SK-N-DZ (cell line): ENCODE measurements around the gene ASZ1.

Experiments
- DNase-seq: peaks from one replicate; pipeline ENCODE4 v3.0.0-alpha.2; 2015; ENCODE audit warnings: low spot score

The ASZ1 gene

DNA sequence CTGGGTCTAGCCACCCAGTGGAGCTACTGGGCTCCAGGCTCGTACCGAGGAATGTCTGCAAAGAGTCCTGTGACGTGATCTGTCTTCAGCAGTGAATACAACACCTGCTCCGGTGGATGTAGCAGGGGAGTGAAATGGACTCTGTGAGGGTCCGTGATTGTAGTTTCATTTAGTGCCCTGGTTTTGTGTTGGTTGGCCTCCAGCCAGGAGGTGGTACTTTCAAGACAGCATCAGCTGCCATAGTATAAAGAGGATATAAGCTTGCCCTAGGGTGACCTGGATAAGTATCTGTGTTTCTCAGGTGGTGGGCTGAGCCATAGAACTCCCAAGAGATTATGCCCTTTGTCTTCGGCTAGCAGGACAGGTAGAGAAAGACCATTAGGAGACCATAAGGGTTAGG lies 79.8 kb downstream of the ASZ1 start:
- DNase-seq, result no peak

DNA sequence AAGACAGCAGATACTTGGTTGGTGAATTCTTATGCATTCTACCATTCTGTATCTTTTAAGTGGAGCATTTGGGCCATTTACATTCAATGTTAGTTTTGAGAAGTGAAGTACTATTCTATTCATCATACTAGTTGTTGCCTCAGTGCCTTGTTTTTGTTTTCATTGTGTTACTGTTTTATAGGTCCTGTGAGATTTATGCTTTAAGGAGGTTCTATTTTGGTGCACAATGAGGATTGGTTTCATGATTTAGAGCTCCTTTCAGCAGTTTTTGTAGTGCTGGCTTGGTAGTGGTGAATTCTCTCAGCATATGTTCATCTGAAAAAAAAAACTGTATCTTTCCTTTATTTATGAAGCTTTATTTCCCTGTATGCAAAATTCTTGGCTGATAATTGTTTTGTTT lies 81.1 kb downstream of the ASZ1 start:
- no peak for DNase-seq

DNA sequence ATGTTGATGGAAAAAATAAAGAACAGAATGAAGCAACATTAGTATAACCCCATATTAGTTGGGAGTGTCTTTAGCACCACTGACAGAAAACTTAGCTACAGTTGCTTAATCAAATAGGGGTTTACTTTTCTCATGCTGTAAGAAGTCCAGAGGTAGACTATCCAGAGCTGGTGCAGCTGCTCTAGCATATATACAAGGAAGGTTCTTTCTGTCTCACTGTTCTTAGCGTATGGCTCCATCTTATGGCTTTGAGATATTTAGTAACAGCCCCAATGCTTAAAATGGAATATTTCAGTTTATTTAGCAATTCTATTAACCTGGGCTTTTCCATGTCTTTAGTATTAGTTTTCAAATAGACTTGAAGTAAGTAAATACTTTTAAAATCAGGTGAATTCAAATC lies 89.3 kb downstream of the ASZ1 start:
- no peak for DNase-seq

DNA sequence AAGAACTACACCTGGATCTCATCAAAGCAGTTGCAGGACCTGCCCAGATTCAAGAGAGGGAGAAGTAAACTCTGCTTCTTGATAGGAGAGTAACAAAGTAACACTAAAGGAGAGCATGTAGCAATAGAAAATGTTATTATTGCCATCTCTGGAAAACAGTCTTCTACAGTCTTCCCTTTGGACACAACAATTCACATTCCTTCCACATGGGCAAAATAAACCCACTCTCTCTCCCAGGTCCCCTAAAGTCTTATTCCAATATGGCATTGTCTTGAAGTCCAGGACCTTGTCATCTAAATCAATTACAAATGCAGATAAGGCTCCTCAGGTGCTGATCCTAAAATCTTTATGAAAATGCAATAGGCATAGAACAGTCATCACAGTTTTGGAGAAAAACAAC lies 94.1 kb downstream of the ASZ1 start:
- no peak for DNase-seq

DNA sequence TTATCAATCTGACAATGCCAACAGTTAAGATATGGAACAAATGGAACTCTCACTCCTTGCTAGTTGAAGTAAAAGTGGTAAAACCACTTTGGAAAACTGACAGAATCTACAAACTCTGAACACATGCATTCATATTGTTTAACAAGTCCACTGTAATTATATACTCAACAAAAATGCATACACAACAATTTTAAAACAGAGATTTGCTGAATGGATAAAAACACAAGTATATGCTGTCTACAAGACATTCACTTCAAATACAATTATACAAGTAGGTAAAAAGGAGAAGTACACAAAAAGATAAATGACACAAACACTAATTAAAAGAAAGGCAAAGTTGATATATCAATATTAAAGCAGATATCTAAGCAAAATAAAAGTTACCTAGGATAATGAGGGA lies 95.3 kb downstream of the ASZ1 start:
- DNase-seq, result no peak

DNA sequence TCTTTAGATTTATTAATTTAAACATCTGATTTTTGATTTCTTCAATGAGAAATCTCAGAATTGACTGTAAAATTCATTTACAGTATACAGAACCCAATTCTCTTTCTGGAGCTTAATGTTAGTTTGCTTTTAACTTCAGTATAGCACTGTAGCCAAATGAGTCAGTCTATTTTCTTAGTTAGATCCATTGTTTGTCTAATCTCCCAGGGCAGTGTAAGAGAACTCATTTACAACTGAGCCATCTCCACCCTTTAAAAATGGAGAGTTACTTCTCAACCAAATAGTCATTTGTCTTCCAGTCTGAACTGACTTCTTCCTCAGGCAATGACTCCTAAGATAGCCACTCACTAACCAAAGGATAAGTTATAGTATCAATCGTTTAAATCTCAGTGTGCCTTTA lies 101.5 kb downstream of the ASZ1 start:
- no peak for DNase-seq

DNA sequence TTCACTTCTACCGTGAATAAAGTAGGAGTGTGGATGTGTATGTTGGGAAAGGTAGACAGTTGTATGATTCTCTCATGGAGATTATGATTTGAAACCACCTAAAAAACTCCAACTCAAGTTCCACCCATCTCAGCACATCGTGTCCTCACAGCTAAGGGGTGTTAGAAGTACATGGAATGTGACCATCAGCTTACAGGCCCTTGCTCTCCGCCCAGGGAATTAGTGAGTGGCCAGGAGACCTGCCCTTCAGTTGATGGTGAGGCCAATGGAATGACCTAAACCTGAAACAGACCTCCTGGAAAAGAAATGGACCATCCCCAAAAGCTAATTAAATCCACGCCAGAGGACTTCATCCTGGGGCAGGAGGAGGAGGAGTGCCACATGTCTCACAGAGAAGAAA lies 102.3 kb downstream of the ASZ1 start:
- no peak for DNase-seq

DNA sequence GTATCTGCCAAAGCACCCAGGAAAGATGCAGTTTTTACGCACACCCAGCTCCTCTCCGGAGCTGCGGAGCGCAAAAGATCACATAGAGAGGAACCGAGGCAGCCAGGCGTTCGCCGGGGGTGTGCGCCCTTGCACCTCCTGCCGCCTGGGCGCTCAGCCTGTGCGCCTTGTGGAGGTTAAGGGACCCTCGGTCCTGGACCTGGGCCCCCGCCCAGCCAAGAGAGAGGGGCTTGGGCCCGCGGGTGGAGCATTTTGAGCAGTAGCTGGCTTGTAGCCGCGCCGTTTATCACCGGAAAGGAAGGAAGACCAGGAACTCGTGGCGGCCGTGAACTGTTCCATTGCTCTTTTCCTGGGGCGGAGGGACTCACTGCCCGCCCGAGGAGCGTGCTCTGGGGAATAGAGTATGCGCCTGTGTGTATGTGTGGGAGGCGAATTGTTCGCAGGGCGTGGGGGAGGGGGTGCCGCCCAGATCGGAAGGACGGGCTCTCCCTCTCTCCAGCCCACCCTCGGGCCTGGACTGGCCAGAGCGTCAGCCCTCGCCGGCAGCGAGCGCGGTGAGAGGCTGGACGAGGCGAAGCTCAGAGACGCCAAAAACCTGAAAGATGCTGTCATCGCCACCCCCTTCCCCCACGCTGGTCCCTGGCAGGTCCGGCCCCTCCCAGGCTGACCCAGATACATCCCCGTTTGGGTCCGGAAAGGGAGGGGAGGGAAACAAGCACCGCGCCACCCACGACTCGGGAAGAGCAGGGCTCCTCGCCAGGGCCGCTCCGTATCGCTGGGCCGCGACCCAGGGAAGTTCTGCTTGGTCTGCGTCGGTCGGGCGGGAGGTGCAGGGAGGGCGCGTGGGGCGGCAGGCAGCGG lies 103.2 kb downstream of the ASZ1 start:
- peak; percentile 5 for DNase-seq

DNA sequence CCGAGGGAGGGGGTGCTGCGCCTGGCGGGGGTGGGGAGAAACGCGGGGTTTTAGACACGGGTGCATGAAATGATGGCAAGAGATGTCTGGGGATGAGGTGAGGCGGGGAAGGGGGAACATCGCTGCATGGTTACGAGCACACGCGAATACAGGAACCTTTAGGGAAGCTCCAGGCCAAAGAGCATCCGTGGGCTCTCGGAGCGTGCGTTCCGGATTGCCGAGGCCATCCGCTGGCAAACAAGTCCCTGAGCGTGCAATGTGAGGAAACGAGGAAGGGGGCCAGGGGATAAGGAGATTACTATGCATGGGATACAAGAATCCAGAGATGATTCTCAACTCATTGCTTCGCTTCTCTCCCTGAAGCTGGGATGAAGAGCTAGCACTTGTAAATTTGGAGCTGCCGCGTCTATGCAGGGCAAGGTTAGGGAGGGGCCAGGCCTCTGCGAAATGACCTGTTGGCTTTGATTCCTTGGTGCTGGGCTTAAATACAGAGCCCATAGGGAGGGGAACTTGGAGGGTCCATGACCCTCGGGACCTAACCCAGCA lies 103.9 kb downstream of the ASZ1 start:
- peak; percentile 15 for DNase-seq

DNA sequence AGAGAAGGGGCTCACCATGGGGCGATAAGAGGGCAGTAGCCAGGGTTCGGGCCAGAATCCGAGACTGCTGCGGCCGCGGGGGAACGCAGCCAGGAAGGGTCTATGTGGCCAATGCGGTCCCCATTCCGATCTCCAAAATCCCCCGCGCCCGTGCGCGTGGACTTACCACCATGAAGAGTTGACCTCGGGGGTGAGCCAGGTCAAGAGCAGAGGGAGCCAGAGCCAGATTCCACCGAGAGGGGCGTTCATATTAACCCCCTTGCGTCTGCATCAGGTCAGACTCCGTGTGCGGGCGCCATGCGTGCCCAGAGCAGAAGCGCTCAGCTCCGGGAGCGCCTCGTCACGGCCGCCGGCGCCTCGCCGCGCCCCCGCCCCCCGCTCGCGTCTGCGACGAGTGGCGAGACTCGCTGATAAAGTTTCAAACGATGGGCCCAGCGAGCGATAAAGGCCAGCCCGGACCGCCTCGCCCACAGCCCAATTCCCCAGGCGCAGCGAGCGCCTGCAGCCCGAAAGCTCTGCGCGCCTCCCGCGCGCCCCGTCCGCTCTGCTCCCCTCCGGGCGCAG lies 104.5 kb downstream of the ASZ1 start, which contains the start of gene WNT2:
TSS of gene WNT2 (minus strand) at position 318 of the 564 bp plus-strand sequence. CDS start at position 249, 69 bp downstream.
- DNase-seq, result no peak

DNA sequence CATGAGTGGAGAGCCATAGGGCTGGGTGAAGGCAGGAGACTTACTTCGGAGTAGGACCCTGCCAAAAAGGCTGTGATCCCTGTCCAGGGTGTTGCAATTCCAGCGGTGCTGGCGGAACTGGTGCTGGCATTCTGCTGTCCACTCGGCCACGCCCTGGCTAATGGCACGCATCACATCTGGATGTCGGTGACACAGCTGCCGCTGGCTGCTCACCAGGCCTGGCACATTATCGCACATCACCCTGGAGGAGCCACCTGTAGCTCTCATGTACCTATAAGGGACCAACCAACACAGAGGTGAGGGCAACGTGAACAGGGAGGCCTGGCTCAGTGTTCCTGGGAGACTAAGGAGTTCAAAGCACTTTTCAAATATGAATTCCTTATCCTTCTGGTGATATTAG lies 106.8 kb downstream of the ASZ1 start:
- no peak for DNase-seq

DNA sequence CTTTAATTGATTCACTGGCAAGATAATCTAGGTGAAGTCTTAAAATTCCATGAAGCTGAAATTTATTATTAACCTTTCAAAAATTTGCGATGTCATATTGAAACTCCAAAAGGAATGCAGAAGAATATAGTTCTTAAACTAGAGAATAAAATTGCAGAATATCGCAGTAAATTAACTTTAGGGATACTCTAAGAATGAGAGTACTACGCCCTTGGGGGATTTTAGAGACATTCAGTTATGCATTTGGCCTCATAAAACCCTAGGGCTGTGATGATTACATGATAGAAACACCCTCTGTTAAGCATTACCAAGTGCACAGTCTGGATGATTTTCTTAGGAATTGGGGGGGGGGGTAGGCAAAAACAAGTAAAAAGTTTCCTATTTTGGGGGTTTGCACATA lies 108.1 kb downstream of the ASZ1 start:
- DNase-seq, result no peak

DNA sequence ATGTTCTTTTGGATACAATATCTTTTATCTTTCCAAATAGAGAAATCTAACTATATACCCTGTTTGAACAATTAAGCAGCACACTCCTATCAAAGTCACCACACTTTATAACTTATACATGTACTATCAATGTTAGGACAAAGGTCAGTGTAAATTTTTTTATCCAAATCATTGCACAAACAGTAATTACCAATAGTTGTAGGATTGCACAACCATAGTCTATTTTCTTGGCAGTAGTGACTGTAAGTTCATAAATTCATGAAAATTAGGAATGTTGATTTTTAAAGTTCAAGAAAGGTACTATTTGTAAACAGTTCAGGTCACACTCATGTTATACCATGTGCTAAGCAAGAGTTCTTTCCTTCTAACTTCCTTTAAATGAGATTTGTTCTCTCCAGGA lies 113.7 kb downstream of the ASZ1 start:
- DNase-seq, result no peak
